Measurements from ENCODE around the gene KRT32.

The KRT32 gene

GRCh38 chr17:41483991-41484826 is 17.0 kb upstream of the KRT32 start:
- Mint-ChIP-seq H3K27ac (no peak overlapping the region), H3K4me3 (no peak overlapping the region), H3K27me3 (ENCODE audit: low read depth) (no peaks in the 10 kb centered on the region), H3K4me1 (ENCODE audit: low read depth) (no peaks in the 10 kb centered on the region), H3K9me3 (no peaks in the 10 kb centered on the region), H3K36me3 (ENCODE audit: low read depth) (no peaks in the 10 kb centered on the region)

- no peak overlapping the region for H3K27ac Mint-ChIP-seq
- H3K4me3 Mint-ChIP-seq, result no peak overlapping the region
- H3K4me1 Mint-ChIP-seq (ENCODE audit: low read depth), result no peaks in the 10 kb centered on the region
- H3K9me3 Mint-ChIP-seq, result no peaks in the 10 kb centered on the region
- H3K36me3 Mint-ChIP-seq (ENCODE audit: low read depth), result no peaks in the 10 kb centered on the region
- no peaks in the 10 kb centered on the region for H3K27me3 Mint-ChIP-seq (ENCODE audit: low read depth)
These were observed 16.3 kb upstream of the KRT32 start for GRCh38 chr17:41483531-41483930.

- Mint-ChIP-seq H3K27me3 (ENCODE audit: low read depth) (no peaks in the 10 kb centered on the region), H3K4me3 (no peak within 1 kb of the TSS), H3K9me3 (no peaks in the 10 kb centered on the region), H3K4me1 (ENCODE audit: low read depth) (no peaks in the 10 kb centered on the region), H3K27ac (no peak within 1 kb of the TSS), H3K36me3 (ENCODE audit: low read depth) (no peaks in the 10 kb centered on the region)
These were observed 13.8 kb upstream of the KRT32 start, which contains the start of gene KRT35 for GRCh38 chr17:41481036-41481435. KRT35 (minus strand) TSS chr17:41481151; CDS start chr17:41481097, 54 bp downstream.

- Mint-ChIP-seq H3K27ac (no peak overlapping the region), H3K4me3 (no peak overlapping the region), H3K4me1 (ENCODE audit: low read depth) (no peaks in the 10 kb centered on the region)
These were observed 13.4 kb upstream of the KRT32 start for GRCh38 chr17:41480581-41480980.

GRCh38 chr17:41480136-41480535 is 12.9 kb upstream of the KRT32 start:
- H3K36me3 Mint-ChIP-seq (ENCODE audit: low read depth), result no peaks in the 10 kb centered on the region
- no peak overlapping the region for H3K27ac Mint-ChIP-seq
- no peak overlapping the region for H3K4me3 Mint-ChIP-seq
- H3K9me3 Mint-ChIP-seq, result no peaks in the 10 kb centered on the region
- H3K4me1 Mint-ChIP-seq (ENCODE audit: low read depth), result no peaks in the 10 kb centered on the region
- no peaks in the 10 kb centered on the region for H3K27me3 Mint-ChIP-seq (ENCODE audit: low read depth)

More at GRCh38 chr17:41480581-41480980, 13.4 kb upstream of the KRT32 start:
- Mint-ChIP-seq H3K9me3 (no peaks in the 10 kb centered on the region), H3K36me3 (ENCODE audit: low read depth) (no peaks in the 10 kb centered on the region), H3K27me3 (ENCODE audit: low read depth) (no peaks in the 10 kb centered on the region)

- Mint-ChIP-seq H3K4me1 (ENCODE audit: low read depth) (no peaks in the 10 kb centered on the region), H3K9me3 (no peaks in the 10 kb centered on the region), H3K4me3 (no peak overlapping the region), H3K36me3 (ENCODE audit: low read depth) (no peaks in the 10 kb centered on the region), H3K27me3 (ENCODE audit: low read depth) (no peaks in the 10 kb centered on the region), H3K27ac (no peak overlapping the region)
These were observed 11.1 kb upstream of the KRT32 start for GRCh38 chr17:41478237-41478636.

- Mint-ChIP-seq H3K27me3 (ENCODE audit: low read depth) (peaks cover under 1% of the 10 kb centered on the region), H3K4me1 (ENCODE audit: low read depth) (no peaks in the 10 kb centered on the region), H3K36me3 (ENCODE audit: low read depth) (no peaks in the 10 kb centered on the region), H3K27ac (no peak overlapping the region), H3K4me3 (no peak overlapping the region), H3K9me3 (no peaks in the 10 kb centered on the region)
These were observed 10.0 kb upstream of the KRT32 start for GRCh38 chr17:41476866-41477815.

- Mint-ChIP-seq H3K9me3 (no peaks in the 10 kb centered on the region), H3K4me3 (no peak overlapping the region), H3K36me3 (ENCODE audit: low read depth) (no peaks in the 10 kb centered on the region), H3K27me3 (ENCODE audit: low read depth) (peaks cover 12% of the 10 kb centered on the region), H3K4me1 (ENCODE audit: low read depth) (no peaks in the 10 kb centered on the region), H3K27ac (no peak overlapping the region)
These were observed 8.2 kb upstream of the KRT32 start for GRCh38 chr17:41475421-41475820.

GRCh38 chr17:41474863-41475262 is 7.7 kb upstream of the KRT32 start:
- Mint-ChIP-seq H3K36me3 (ENCODE audit: low read depth) (no peaks in the 10 kb centered on the region), H3K9me3 (no peaks in the 10 kb centered on the region), H3K4me1 (ENCODE audit: low read depth) (no peaks in the 10 kb centered on the region), H3K27me3 (ENCODE audit: low read depth) (peaks cover 12% of the 10 kb centered on the region), H3K4me3 (no peak overlapping the region), H3K27ac (no peak overlapping the region)

GRCh38 chr17:41468346-41468745 is 1.2 kb upstream of the KRT32 start:
- no peaks in the 10 kb centered on the region for H3K9me3 Mint-ChIP-seq
- no peak overlapping the region for H3K27ac Mint-ChIP-seq
- H3K27me3 Mint-ChIP-seq (ENCODE audit: low read depth), result peaks cover 20% of the 10 kb centered on the region
- no peaks in the 10 kb centered on the region for H3K4me1 Mint-ChIP-seq (ENCODE audit: low read depth)
- H3K36me3 Mint-ChIP-seq (ENCODE audit: low read depth), result no peaks in the 10 kb centered on the region
- no peak overlapping the region for H3K4me3 Mint-ChIP-seq

GRCh38 chr17:41467561-41467960 is 375 bp upstream of the KRT32 start:
- H3K9me3 Mint-ChIP-seq, result no peaks in the 10 kb centered on the region
- no peak overlapping the region for H3K27ac Mint-ChIP-seq
- peaks cover 20% of the 10 kb centered on the region for H3K27me3 Mint-ChIP-seq (ENCODE audit: low read depth)
- H3K4me3 Mint-ChIP-seq, result no peak overlapping the region
- H3K4me1 Mint-ChIP-seq (ENCODE audit: low read depth), result no peaks in the 10 kb centered on the region
- H3K36me3 Mint-ChIP-seq (ENCODE audit: low read depth), result no peaks in the 10 kb centered on the region

GRCh38 chr17:41464682-41465081 is 2.5 kb downstream of the KRT32 start:
- Mint-ChIP-seq H3K27me3 (ENCODE audit: low read depth) (peaks cover 9% of the 10 kb centered on the region), H3K9me3 (no peaks in the 10 kb centered on the region), H3K4me3 (no peak overlapping the region), H3K27ac (no peak overlapping the region), H3K36me3 (ENCODE audit: low read depth) (no peaks in the 10 kb centered on the region), H3K4me1 (ENCODE audit: low read depth) (no peaks in the 10 kb centered on the region)

GRCh38 chr17:41464173-41464572 is 3.0 kb downstream of the KRT32 start:
- no peaks in the 10 kb centered on the region for H3K9me3 Mint-ChIP-seq
- no peak overlapping the region for H3K4me3 Mint-ChIP-seq
- no peak overlapping the region for H3K27ac Mint-ChIP-seq
- no peaks in the 10 kb centered on the region for H3K36me3 Mint-ChIP-seq (ENCODE audit: low read depth)
- no peaks in the 10 kb centered on the region for H3K4me1 Mint-ChIP-seq (ENCODE audit: low read depth)
- H3K27me3 Mint-ChIP-seq (ENCODE audit: low read depth), result peaks cover 5% of the 10 kb centered on the region

GRCh38 chr17:41463746-41464145 is 3.4 kb downstream of the KRT32 start:
- no peak overlapping the region for H3K27ac Mint-ChIP-seq
- H3K4me1 Mint-ChIP-seq (ENCODE audit: low read depth), result no peaks in the 10 kb centered on the region
- H3K36me3 Mint-ChIP-seq (ENCODE audit: low read depth), result no peaks in the 10 kb centered on the region
- no peaks in the 10 kb centered on the region for H3K9me3 Mint-ChIP-seq
- H3K4me3 Mint-ChIP-seq, result no peak overlapping the region
- peaks cover 3% of the 10 kb centered on the region for H3K27me3 Mint-ChIP-seq (ENCODE audit: low read depth)

- Mint-ChIP-seq H3K27me3 (ENCODE audit: low read depth) (no peaks in the 10 kb centered on the region), H3K27ac (no peak overlapping the region), H3K4me1 (ENCODE audit: low read depth) (no peaks in the 10 kb centered on the region), H3K9me3 (no peaks in the 10 kb centered on the region), H3K36me3 (ENCODE audit: low read depth) (no peaks in the 10 kb centered on the region), H3K4me3 (no peak overlapping the region)
These were observed 4.5 kb downstream of the KRT32 start for GRCh38 chr17:41462705-41463104.

All from T-helper 1 cell treated with Interleukin-12 subunit alpha and Interleukin-12 subunit beta and Interleukin-4 antibody, amounts not matched to agents 30 μg/mL and 1 μg/mL, for 36 hours (primary cell).